NT2/D1 (cell line): Measurements from ENCODE around the gene FLNB.

ENCODE experiments used
- DNase-seq: peaks from one replicate; pipeline ENCODE4 v3.0.0-alpha.2; 2011; ENCODE audit warnings: low read depth, low spot score
- H3K27me3 ChIP-seq: 2 replicates; pipeline ENCODE4 v1.6.0; 2011; ENCODE audit warnings: mild to moderate bottlenecking; ENCODE audit not compliant: insufficient read length, insufficient read depth
- H3K36me3 ChIP-seq: 2 replicates; pipeline ENCODE4 v1.6.1; 2011; ENCODE audit warnings: mild to moderate bottlenecking, low read length, mixed read lengths; ENCODE audit not compliant: insufficient read depth, insufficient read length
- H3K4me1 ChIP-seq: 2 replicates; pipeline ENCODE4 v1.5.1; 2011; ENCODE audit not compliant: insufficient read depth, insufficient read length
- H3K4me3 ChIP-seq: 2 replicates; pipeline ENCODE4 v1.5.1; 2011; ENCODE audit warnings: low read depth; ENCODE audit not compliant: insufficient read length
- H3K9ac ChIP-seq: 2 replicates; pipeline ENCODE4 v1.6.0; 2011; ENCODE audit warnings: low read depth; ENCODE audit not compliant: insufficient read length
- H3K9me3 ChIP-seq: 2 replicates; pipeline ENCODE4 v1.5.1; 2011; ENCODE audit warnings: mild to moderate bottlenecking, low read length; ENCODE audit not compliant: insufficient read depth
- SUZ12 ChIP-seq: IDR thresholded peaks from 2 replicates; pipeline ENCODE4 v1.6.1; 2011; ENCODE audit not compliant: insufficient read length, insufficient read depth; ENCODE audit errors: extremely low read depth
- YY1 ChIP-seq: IDR thresholded peaks from 2 replicates; pipeline ENCODE4 v1.6.1; 2011; ENCODE audit not compliant: insufficient read length, insufficient read depth
- ZNF274 ChIP-seq: IDR thresholded peaks from 2 replicates; pipeline ENCODE4 v1.6.1; 2011; ENCODE audit warnings: mild to moderate bottlenecking, low read depth, low read length

Gene FLNB

DNA sequence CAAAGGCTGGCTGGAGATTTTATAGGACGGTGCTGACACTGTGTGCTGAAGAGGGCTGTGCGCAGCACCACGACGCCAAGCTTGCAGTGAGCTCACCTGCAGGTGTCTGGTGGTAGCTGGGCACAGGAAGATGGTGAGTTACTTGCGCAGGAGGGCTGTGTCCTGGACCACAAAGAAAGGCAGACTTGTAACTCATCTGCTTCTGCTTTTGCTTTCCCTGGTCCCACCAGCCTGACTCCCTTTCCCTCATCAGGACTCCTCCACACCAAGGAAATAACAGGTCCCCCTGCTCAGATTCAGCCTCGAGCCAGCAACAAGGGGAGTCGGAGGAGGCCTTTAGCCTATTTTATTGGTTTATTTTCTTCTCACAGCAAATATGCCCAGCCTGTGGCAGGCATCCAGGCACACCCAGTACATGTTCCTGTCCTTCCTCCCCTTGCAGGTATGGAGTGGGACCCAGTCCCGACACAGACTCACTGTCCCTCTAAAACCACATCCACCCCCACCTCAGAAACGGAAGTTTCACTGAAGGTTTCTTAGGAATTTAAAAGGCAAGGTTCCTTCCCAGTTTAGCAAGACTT, 35.6 kb upstream of the FLNB start:
- H3K4me1 ChIP-seq = peaks cover 8% of the 10 kb centered on the region
- no peak overlapping the region for H3K4me3 ChIP-seq
- H3K27me3 ChIP-seq = no peaks in the 10 kb centered on the region
- no peak for DNase-seq
- TF ChIP-seq SUZ12 (no peak), ZNF274 (no peak), YY1 (no peak)
- no peaks in the 10 kb centered on the region for H3K36me3 ChIP-seq
- H3K9ac ChIP-seq = no peak overlapping the region
- H3K9me3 ChIP-seq = no peaks in the 10 kb centered on the region

DNA sequence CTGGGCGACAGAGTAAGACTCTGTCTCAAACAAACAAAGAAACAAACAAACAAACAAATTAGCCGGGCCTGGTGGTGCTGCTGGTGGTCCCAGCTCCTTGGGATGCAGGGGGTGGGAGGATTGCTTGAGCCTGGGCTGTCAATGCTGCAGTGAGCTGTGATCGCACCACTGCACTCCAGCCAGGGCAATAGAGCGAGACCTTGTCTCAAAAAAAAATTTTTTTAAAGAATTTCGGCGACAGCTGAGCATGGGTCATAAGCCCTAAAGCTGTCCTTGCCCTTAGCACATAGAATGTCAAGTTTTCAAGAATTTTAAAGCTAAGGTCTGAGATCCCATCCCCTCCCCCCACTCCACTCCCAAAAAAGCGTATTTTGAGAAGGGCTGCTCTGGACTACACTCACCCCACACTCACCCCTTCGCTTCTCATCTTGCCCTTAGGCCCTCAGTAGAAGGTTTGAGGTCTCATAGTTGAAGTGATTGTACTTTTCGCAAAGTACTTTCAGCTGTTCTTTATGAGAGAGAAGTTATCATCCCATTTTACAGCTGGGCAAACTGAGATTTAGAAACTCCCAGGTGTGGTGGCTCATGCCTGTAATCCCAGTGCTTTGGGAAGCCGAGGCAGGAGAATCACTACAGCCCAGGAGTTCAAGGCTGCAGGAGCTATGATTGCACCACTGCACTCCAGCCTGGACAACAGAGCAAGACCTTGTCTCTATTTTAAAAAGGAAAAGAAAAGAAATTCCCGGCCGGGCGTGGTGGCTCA, 34.3 kb upstream of the FLNB start:
- no peak for TF ChIP-seq YY1
- TF ChIP-seq SUZ12 = no peak
- TF ChIP-seq ZNF274 = no peak
- Histone ChIP-seq H3K4me1 (peaks cover 14% of the 10 kb centered on the region), H3K9me3 (no peaks in the 10 kb centered on the region), H3K36me3 (no peaks in the 10 kb centered on the region), H3K9ac (no peak overlapping the region), H3K4me3 (no peak overlapping the region), H3K27me3 (no peaks in the 10 kb centered on the region)
- no peak for DNase-seq

DNA sequence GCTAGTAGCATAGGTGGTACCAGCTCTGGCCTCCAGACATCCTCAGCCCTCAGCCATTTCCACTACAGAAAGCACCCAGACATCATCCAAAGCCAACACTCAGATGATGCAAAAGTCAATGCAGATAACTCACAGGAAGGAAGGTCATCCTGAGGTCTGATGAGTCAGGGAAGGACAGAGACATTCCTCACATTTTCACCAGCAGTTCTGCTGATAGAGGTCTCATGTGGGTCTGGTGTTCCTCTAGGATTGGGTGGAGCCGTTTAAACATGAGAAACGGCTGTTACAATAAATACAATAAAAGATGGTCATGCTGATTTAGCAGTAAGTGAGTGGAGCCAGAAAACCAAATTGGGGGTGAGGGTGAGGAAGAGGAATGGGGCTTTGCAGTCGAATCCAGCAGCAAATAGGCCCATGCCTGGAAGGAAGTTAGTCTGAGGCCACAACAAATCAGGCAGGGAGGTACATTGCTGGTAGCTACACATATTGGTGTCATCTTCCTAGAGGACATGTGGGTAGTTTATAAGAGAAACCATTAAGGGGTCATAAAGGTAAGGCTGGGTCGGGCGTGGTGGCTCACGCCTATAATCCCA, 33.3 kb upstream of the FLNB start:
- no peaks in the 10 kb centered on the region for H3K36me3 ChIP-seq
- H3K9ac ChIP-seq = no peak overlapping the region
- no peaks in the 10 kb centered on the region for H3K27me3 ChIP-seq
- H3K4me3 ChIP-seq = no peak overlapping the region
- no peak for DNase-seq
- H3K4me1 ChIP-seq = peaks cover 12% of the 10 kb centered on the region
- TF ChIP-seq ZNF274 = no peak
- no peak for TF ChIP-seq YY1
- no peak for TF ChIP-seq SUZ12
- no peaks in the 10 kb centered on the region for H3K9me3 ChIP-seq

DNA sequence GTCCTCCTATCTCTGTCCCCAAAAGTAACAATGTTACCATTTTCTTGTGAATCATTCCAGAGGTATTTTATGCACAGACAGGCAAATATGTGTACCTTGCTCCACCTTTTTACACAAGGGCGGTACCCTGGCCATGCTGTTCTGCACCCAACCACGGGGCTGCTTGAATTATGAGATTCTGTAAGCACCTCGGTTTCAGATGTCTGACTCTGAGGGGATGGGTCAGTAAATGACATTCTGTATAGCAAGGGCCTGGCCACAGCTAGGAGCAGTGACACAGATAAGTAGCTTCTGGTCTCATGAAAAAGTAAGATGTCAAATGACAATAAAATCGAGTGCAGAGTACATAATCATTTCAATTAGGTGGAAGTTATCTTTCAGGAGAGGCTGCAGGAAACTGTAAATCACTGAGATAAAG, 30.4 kb upstream of the FLNB start:
- no peak overlapping the region for H3K9ac ChIP-seq
- DNase-seq = no peak
- no peaks in the 10 kb centered on the region for H3K36me3 ChIP-seq
- H3K4me1 ChIP-seq = peaks cover 8% of the 10 kb centered on the region
- H3K9me3 ChIP-seq = no peaks in the 10 kb centered on the region
- no peaks in the 10 kb centered on the region for H3K27me3 ChIP-seq
- TF ChIP-seq ZNF274 = no peak
- no peak overlapping the region for H3K4me3 ChIP-seq

DNA sequence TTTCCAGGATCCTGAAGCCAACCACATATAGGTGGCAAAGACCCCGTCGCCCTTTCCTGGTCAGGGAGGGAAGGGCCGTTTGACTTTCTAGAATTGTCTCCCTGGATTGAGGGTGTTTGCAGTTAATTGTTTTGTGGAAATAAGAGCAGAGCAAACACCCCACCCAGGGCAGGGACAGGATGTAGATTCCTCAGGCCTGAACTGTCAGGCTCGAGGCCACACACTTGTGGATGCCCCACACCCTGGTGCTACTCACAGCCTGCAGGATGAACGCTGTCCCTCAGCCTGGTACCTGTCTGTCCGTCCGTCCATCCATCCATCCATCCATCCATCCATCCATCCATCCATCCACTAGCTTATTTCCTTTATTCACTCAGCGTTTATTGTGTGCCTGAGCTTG, 29.9 kb upstream of the FLNB start:
- TF ChIP-seq ZNF274 (no peak), YY1 (no peak), SUZ12 (no peak)
- DNase-seq = no peak
- Histone ChIP-seq H3K9ac (no peak overlapping the region), H3K4me3 (no peak overlapping the region), H3K27me3 (no peaks in the 10 kb centered on the region), H3K9me3 (no peaks in the 10 kb centered on the region), H3K36me3 (no peaks in the 10 kb centered on the region), H3K4me1 (peaks cover 8% of the 10 kb centered on the region)

DNA sequence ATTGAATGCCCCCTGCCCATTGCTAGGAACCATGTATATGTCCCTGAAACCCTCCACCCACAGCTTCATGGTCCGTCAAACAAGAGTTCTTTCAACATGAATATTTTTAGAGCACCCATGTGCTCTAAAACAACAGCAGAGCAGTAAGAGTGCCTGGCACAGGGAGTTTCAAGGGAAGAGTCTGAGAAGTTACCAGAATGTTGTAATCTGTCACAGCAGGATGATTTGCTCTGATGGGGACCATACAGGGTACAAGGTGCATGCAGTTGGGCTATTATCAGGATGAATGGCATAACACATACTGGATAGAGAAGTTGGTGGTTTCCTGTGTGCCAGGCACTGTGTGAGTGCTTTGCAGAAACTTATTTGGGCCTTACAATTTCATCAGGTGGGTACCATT, 27.8 kb upstream of the FLNB start:
- Histone ChIP-seq H3K9me3 (no peaks in the 10 kb centered on the region), H3K4me3 (no peak overlapping the region), H3K27me3 (no peaks in the 10 kb centered on the region), H3K36me3 (no peaks in the 10 kb centered on the region), H3K9ac (no peak overlapping the region), H3K4me1 (peaks cover 5% of the 10 kb centered on the region)
- DNase-seq = no peak
- TF ChIP-seq YY1 (no peak), ZNF274 (no peak), SUZ12 (no peak)

DNA sequence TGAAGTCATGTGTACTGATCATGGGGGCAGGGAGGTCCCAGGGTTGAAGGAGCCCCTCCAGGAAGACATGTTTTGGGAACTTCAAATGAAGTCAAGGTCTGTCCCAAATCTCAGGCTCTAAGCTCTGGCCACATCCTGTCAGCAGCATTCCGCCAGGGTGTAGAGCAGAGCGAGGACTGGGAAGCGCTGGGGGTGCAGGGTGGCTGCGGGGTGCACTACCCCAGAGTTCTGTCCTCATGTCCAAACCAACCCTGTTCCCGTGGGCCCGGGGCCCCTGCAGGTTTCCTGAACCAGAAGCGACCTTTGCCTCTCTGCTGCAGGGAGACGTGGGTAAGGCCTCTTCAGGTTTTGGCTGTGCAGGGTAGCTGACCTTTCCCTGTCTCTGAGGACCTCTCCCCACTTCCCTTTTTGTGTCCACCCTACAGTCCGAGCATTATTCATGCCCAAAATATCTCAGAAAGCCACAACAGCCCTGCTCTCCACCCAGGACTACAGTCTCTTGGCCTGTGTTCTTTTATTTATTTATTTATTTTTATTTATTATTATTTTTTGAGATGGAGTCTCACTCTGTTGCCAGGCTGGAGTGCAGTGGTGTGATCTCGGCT, 26.6 kb upstream of the FLNB start:
- no peaks in the 10 kb centered on the region for H3K36me3 ChIP-seq
- H3K4me1 ChIP-seq = peaks cover 5% of the 10 kb centered on the region
- TF ChIP-seq SUZ12 (no peak), YY1 (no peak), ZNF274 (no peak)
- no peak for DNase-seq
- H3K27me3 ChIP-seq = no peaks in the 10 kb centered on the region
- no peak overlapping the region for H3K4me3 ChIP-seq
- H3K9ac ChIP-seq = no peak overlapping the region
- no peaks in the 10 kb centered on the region for H3K9me3 ChIP-seq
